Activated naive CD4-positive, alpha-beta T cell treated with anti-CD3 and anti-CD28 coated beads, Interleukin-2, amount 10 ng/mL, durations not matched to agents 7 days and 5 days (primary cell): ENCODE data around the gene TPPP3.

ENCODE experiments used
- CTCF ChIA-PET: fragments of 350-600 bp; sonication (Branson Sonifier 250); formaldehyde crosslinking; loops from one replicate; lab custom pipeline; 2021; ENCODE audit warnings: antibody characterized with exemption; lab: Charles Lee
- DNase-seq: peaks from one replicate; pipeline ENCODE4 v3.0.0-alpha.2; 2020
- H3K27ac Mint-ChIP-seq: one replicate; pipeline ENCODE4 v1.8.0; 2021; ENCODE audit warnings: mild to moderate bottlenecking, moderate library complexity, mixed read lengths
- H3K27me3 Mint-ChIP-seq: one replicate; pipeline ENCODE4 v1.8.0; 2021; ENCODE audit warnings: mild to moderate bottlenecking, mixed read lengths
- H3K36me3 Mint-ChIP-seq: one replicate; pipeline ENCODE4 v1.8.0; 2021; ENCODE audit warnings: mixed read lengths
- H3K4me1 Mint-ChIP-seq: one replicate; pipeline ENCODE4 v1.8.0; 2021; ENCODE audit warnings: mixed read lengths
- H3K4me3 Mint-ChIP-seq: one replicate; pipeline ENCODE4 v1.8.0; 2021; ENCODE audit warnings: mild to moderate bottlenecking, moderate library complexity, mixed read lengths
- H3K9me3 Mint-ChIP-seq: one replicate; pipeline ENCODE4 v1.8.0; 2021; ENCODE audit warnings: mixed read lengths

The TPPP3 gene

GRCh38 chr16:67349172-67349571, 44.1 kb downstream of the TPPP3 start:
- CTCF ChIA-PET: no interaction called here
- Mint-ChIP-seq H3K27me3 (peaks cover 7% of the 10 kb centered on the region), H3K4me1 (no peaks in the 10 kb centered on the region), H3K36me3 (no peaks in the 10 kb centered on the region), H3K9me3 (no peaks in the 10 kb centered on the region), H3K4me3 (no peak overlapping the region), H3K27ac (no peak overlapping the region)
- no peak for DNase-seq

DNA sequence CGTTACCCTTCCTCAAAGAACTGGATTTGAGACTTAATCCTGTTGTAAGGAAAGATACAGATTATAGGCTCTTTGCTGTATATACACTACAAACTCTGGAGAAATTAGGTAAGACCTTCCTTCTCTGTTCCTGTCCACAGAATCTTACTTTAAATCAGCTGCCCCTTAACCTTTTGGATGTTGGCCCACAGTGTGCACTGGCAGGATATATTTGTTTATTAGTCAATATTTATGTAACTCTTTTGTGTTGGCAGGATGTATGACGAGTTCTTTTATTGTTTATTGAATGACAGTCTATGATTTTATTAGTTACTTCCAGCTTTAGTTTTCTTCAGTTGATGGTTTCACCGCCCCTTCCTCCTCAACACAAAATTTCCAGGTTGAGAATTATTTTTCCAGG, 47.0 kb downstream of the TPPP3 start:
- CTCF ChIA-PET: interaction anchor here (1.1 kb wide), 1 partner anchor 10 kb away, joined by 3 read pairs; no protein-coding TSS in a partner anchor
- H3K9me3 Mint-ChIP-seq: no peaks in the 10 kb centered on the region
- peaks cover 7% of the 10 kb centered on the region for H3K27me3 Mint-ChIP-seq
- H3K4me1 Mint-ChIP-seq: no peaks in the 10 kb centered on the region
- no peak overlapping the region for H3K27ac Mint-ChIP-seq
- H3K36me3 Mint-ChIP-seq: no peaks in the 10 kb centered on the region
- DNase-seq: no peak
- H3K4me3 Mint-ChIP-seq: no peak overlapping the region

- H3K36me3 Mint-ChIP-seq: no peaks in the 10 kb centered on the region
- CTCF ChIA-PET: no interaction called here
- no peak overlapping the region for H3K4me3 Mint-ChIP-seq
- no peak for DNase-seq
- no peaks in the 10 kb centered on the region for H3K4me1 Mint-ChIP-seq
- H3K27ac Mint-ChIP-seq: no peak overlapping the region
- H3K27me3 Mint-ChIP-seq: peaks cover 8% of the 10 kb centered on the region
- H3K9me3 Mint-ChIP-seq: no peaks in the 10 kb centered on the region
Observed at GRCh38 chr16:67345401-67345800, 47.9 kb downstream of the TPPP3 start.

GRCh38 chr16:67342616-67343015, 50.7 kb downstream of the TPPP3 start:
- Mint-ChIP-seq H3K27me3 (peaks cover 12% of the 10 kb centered on the region), H3K27ac (no peak overlapping the region), H3K9me3 (no peaks in the 10 kb centered on the region), H3K4me1 (no peaks in the 10 kb centered on the region), H3K4me3 (no peak overlapping the region), H3K36me3 (no peaks in the 10 kb centered on the region)
- DNase-seq: no peak
- CTCF ChIA-PET: no interaction called here

GRCh38 chr16:67341250-67341649, 52.0 kb downstream of the TPPP3 start:
- H3K27me3 Mint-ChIP-seq: peaks cover 12% of the 10 kb centered on the region
- DNase-seq: no peak
- H3K4me3 Mint-ChIP-seq: no peak overlapping the region
- H3K36me3 Mint-ChIP-seq: no peaks in the 10 kb centered on the region
- no peaks in the 10 kb centered on the region for H3K9me3 Mint-ChIP-seq
- no peak overlapping the region for H3K27ac Mint-ChIP-seq
- no peaks in the 10 kb centered on the region for H3K4me1 Mint-ChIP-seq
- CTCF ChIA-PET: no interaction called here
